B cell (primary cell): ENCODE results near the gene MAP3K15. TPM values are rescaled to one million over a fixed set of nuclear protein-coding genes. Genes with fewer than 3 reads are reported as not detected.

ENCODE experiments used
- ATAC-seq: fragments of 200-7000 bp; cut with Tn5 transposase; one replicate; pipeline ENCODE4 v1.10.0; 2021; ENCODE audit warnings: low read depth, mild to moderate bottlenecking, moderate number of reproducible peaks, moderate library complexity
- CTCF ChIA-PET: fragments of 350-600 bp; sonication (Branson Sonifier 250); formaldehyde crosslinking; loops from one replicate; lab custom pipeline; 2021; ENCODE audit warnings: antibody characterized with exemption, inconsistent platforms; lab: Charles Lee
- POLR2A ChIA-PET: fragments of 350-600 bp; sonication (Branson Sonifier 250); formaldehyde crosslinking; loops from one replicate; lab custom pipeline; 2021; ENCODE audit warnings: antibody characterized with exemption; lab: Charles Lee
- DNase-seq: peaks from one replicate; pipeline ENCODE4 v3.0.0; 2013
- H2AFZ ChIP-seq: 2 replicates; pipeline ENCODE4 v1.6.1; 2012; ENCODE audit warnings: mild to moderate bottlenecking, low read depth, low read length; ENCODE audit not compliant: insufficient read depth, poor library complexity, severe bottlenecking
- H3K27ac ChIP-seq, 2 donors: 1 replicate in 1 of 2; 2 replicates in 1 of 2; pipeline ENCODE4 v1.5.1; 2012 to 2013; ENCODE audit warnings: low read length in 2 of 2, mild to moderate bottlenecking in 2 of 2, moderate library complexity in 1 of 2
- H3K27me3 ChIP-seq, 4 experiments: fragments of 200-600 bp in 1 of 4; sonication (generic) in 1 of 4; replicated peaks in 1 of 4; 1 replicate in 2 of 4; 2 replicates in 2 of 4; pipeline versions ENCODE4 v1.6.1 to v1.7.0; 2013 to 2016; ENCODE audit warnings: low read length in 3 of 4, mild to moderate bottlenecking in 2 of 4, mixed read lengths in 1 of 4, moderate library complexity in 1 of 4; ENCODE audit not compliant: insufficient read depth in 4 of 4, control insufficient read depth in 3 of 4; ENCODE audit errors: control extremely low read depth in 1 of 4
- H3K36me3 ChIP-seq, 2 experiments: replicated peaks in 1 of 2; 1 replicate in 1 of 2; 2 replicates in 1 of 2; pipeline versions ENCODE4 v1.6.1 to v1.7.1; 2013; ENCODE audit warnings: low read length in 1 of 2; ENCODE audit not compliant: insufficient read depth in 2 of 2, control insufficient read depth in 1 of 2; ENCODE audit errors: control extremely low read depth in 1 of 2, extremely low read depth in 1 of 2
- H3K4me1 ChIP-seq, 2 donors: fragments of 200-600 bp in 1 of 2; sonication (generic) in 1 of 2; 1 replicate in 1 of 2; 2 replicates in 1 of 2; pipeline versions ENCODE4 v1.5.1 to v1.6.1; 2013 to 2017; ENCODE audit warnings: low read length in 2 of 2; ENCODE audit not compliant: control insufficient read depth in 2 of 2, insufficient read depth in 2 of 2
- H3K4me2 ChIP-seq: replicated peaks from 2 replicates; pipeline ENCODE3; 2012; ENCODE audit warnings: mild to moderate bottlenecking, low read depth, low read length; ENCODE audit not compliant: poor library complexity, severe bottlenecking
- H3K4me3 ChIP-seq, 5 experiments: fragments of 200-600 bp in 1 of 5; sonication (generic) in 1 of 5; 1 replicate in 3 of 5; 2 replicates in 2 of 5; pipeline versions ENCODE4 v1.5.1 to v1.7.0; 2011 to 2016; ENCODE audit warnings: low read length in 4 of 5, mild to moderate bottlenecking in 4 of 5, low read depth in 2 of 5, control low read depth in 1 of 5, moderate library complexity in 1 of 5; ENCODE audit not compliant: insufficient read depth in 1 of 5; ENCODE audit errors: control extremely low read depth in 1 of 5, extremely low read depth in 1 of 5
- H3K79me2 ChIP-seq: fragments of 200-600 bp; sonication (generic); one replicate; pipeline ENCODE4 v1.6.0; 2016; ENCODE audit warnings: low read length; ENCODE audit not compliant: control insufficient read depth, insufficient read depth
- H3K9ac ChIP-seq: fragments of 200-600 bp; sonication (generic); 2 replicates; pipeline ENCODE4 v1.6.1; 2017; ENCODE audit warnings: mild to moderate bottlenecking, low read length, moderate library complexity
- H3K9me3 ChIP-seq, 3 donors: one replicate each; pipeline versions ENCODE4 v1.6.1 to v1.7.1; 2013; ENCODE audit warnings: low read length in 2 of 3; ENCODE audit not compliant: control insufficient read depth in 2 of 3, insufficient read depth in 1 of 3; ENCODE audit errors: control extremely low read depth in 1 of 3
- H4K20me1 ChIP-seq: 2 replicates; pipeline ENCODE4 v1.6.0; 2012; ENCODE audit warnings: mild to moderate bottlenecking, low read length; ENCODE audit not compliant: insufficient read depth, control insufficient read depth, poor library complexity, severe bottlenecking
- H3K27ac Mint-ChIP-seq: one replicate; pipeline ENCODE4 v1.8.0; 2021; ENCODE audit warnings: mixed read lengths
- H3K27me3 Mint-ChIP-seq: one replicate; pipeline ENCODE4 v1.8.0; 2021; ENCODE audit warnings: mixed read lengths
- H3K4me1 Mint-ChIP-seq: one replicate; pipeline ENCODE4 v1.8.0; 2021; ENCODE audit warnings: mixed read lengths
- H3K4me3 Mint-ChIP-seq: one replicate; pipeline ENCODE4 v1.8.0; 2021; ENCODE audit warnings: mixed read lengths
- H3K9me3 Mint-ChIP-seq: one replicate; pipeline ENCODE4 v1.8.0; 2022; ENCODE audit warnings: mixed read lengths; ENCODE audit not compliant: insufficient read depth
- CTCF ChIP-seq: fragments of 200-600 bp; IDR thresholded peaks from one replicate; pipeline ENCODE4 v1.8.0; 2022; ENCODE audit warnings: antibody characterized with exemption, mild to moderate bottlenecking
- EZH2 ChIP-seq: IDR thresholded peaks from 2 replicates; pipeline ENCODE4 v1.6.1; 2012; ENCODE audit warnings: borderline replicate concordance, low read depth, mild to moderate bottlenecking, moderate library complexity, low read length; ENCODE audit not compliant: insufficient read depth, poor library complexity, severe bottlenecking
- WGBS: methylation state at CpG from one replicate; pipeline ENCODE4 v1.1.5; 2013; ENCODE audit warnings: missing lambda C conversion rate; ENCODE audit not compliant: insufficient coverage; 5-methylcytosine and 5-hydroxymethylcytosine counted together
- intact Hi-C: fragments of 100-400 bp; cut with micrococcal nuclease; formaldehyde crosslinking; loops from one replicate; pipeline ENCODE4 v1.10.0; 2022
- polyA plus RNA-seq: library from polyadenylated mRNA; depleted of rRNA; stranded (reverse); fragments of >200 nt; gene quantifications from 2 replicates; pipeline ENCODE4 v1.2.3, GENCODE V29; 2012
- total RNA-seq, 2 donors: library from RNA; stranded (reverse); fragments of 120-200 nt in 1 of 2; gene quantifications; 1 replicate in 1 of 2; 2 replicates in 1 of 2; pipeline versions ENCODE4 v1.2.3 to v1.2.4, GENCODE V29; 2013 to 2022

The MAP3K15 gene
- total and polyA plus RNA-seq, 2 donors (not counting 1 experiment from before 2014, with no cell fraction given) = not detected

- H3K9me3 Mint-ChIP-seq = no peaks in the 10 kb centered on the region
- no peak overlapping the region for H3K27ac Mint-ChIP-seq
- ChIA-PET POLR2A (no interaction called here), CTCF (no interaction called here)
- ATAC-seq = no peak
- H3K4me1 Mint-ChIP-seq = peaks cover 1% of the 10 kb centered on the region
- no peaks in the 10 kb centered on the region for H4K20me1 ChIP-seq
- H3K4me3 Mint-ChIP-seq = no peak overlapping the region
- no peaks in the 10 kb centered on the region for H3K27me3 ChIP-seq
- no peaks in the 10 kb centered on the region for H3K79me2 ChIP-seq
- no peak overlapping the region for H3K4me3 ChIP-seq
- no peak overlapping the region for H2AFZ ChIP-seq
- no peak for DNase-seq
- H3K4me1 ChIP-seq = no peaks in the 10 kb centered on the region
- intact Hi-C loops = loop anchor here (10.0 kb wide), 1 partner anchor 1145 kb away; no protein-coding TSS in a partner anchor
- TF ChIP-seq EZH2 (no peak), CTCF (no peak)
- H3K27ac ChIP-seq = no peak overlapping the region
- WGBS = 93% methylated on average over 3 of the region's 4 CpGs
- no peak overlapping the region for H3K4me2 ChIP-seq
- no peaks in the 10 kb centered on the region for H3K9me3 ChIP-seq
- H3K9ac ChIP-seq = no peak overlapping the region
- no peaks in the 10 kb centered on the region for H3K27me3 Mint-ChIP-seq
- H3K36me3 ChIP-seq = peaks cover 0 to 36% of the 10 kb centered on the region in 2 experiments
Measured at GRCh38 chrX:19539665-19540064, 24.4 kb upstream of the MAP3K15 start.

GRCh38 chrX:19535476-19535875, 20.2 kb upstream of the MAP3K15 start:
- H3K9me3 Mint-ChIP-seq = no peaks in the 10 kb centered on the region
- Histone ChIP-seq H3K9ac (no peak overlapping the region), H4K20me1 (no peaks in the 10 kb centered on the region), H3K4me1 (no peaks in the 10 kb centered on the region), H3K27ac (no peak overlapping the region), H3K4me2 (no peak overlapping the region), H3K27me3 (no peaks in the 10 kb centered on the region), H2AFZ (no peak overlapping the region), H3K79me2 (no peaks in the 10 kb centered on the region), H3K9me3 (no peaks in the 10 kb centered on the region), H3K4me3 (no peak overlapping the region), H3K36me3 (peaks cover 0 to 19% of the 10 kb centered on the region in 2 experiments)
- H3K4me1 Mint-ChIP-seq = no peaks in the 10 kb centered on the region
- no peak overlapping the region for H3K4me3 Mint-ChIP-seq
- intact Hi-C loops = loop anchor here (10.0 kb wide), 1 partner anchor 1141 kb away; no protein-coding TSS in a partner anchor
- ChIA-PET POLR2A (no interaction called here), CTCF (interaction anchor here (1.6 kb wide), 1 partner anchor 164 kb away, joined by 5 read pairs; no protein-coding TSS in a partner anchor)
- DNase-seq (no peak), ATAC-seq (no peak)
- no peaks in the 10 kb centered on the region for H3K27me3 Mint-ChIP-seq
- TF ChIP-seq EZH2 = no peak
- TF ChIP-seq CTCF = no peak
- WGBS = no CpG with 5 or more reads among the region's 2 CpGs
- no peak overlapping the region for H3K27ac Mint-ChIP-seq
